Measurements from ENCODE around the gene IQSEC2. TPM values are rescaled to one million over a fixed set of nuclear protein-coding genes. Genes with fewer than 3 reads are reported as not detected.

IQSEC2 gene
- total and polyA plus RNA-seq, 2 of the 13 experiments (the other 11 are each of a cell fraction or from before 2014, with no cell fraction given): 0.13 to 0.21 TPM

- H3K27me3 ChIP-seq (ENCODE audit: control insufficient read depth in 1 of 2, insufficient read depth in 2 of 2, low read length in 2 of 2): no peaks in the 10 kb centered on the region
- intact Hi-C loops (cut with micrococcal nuclease; ENCODE audit: unreplicated experiment) (no loop called here), in situ Hi-C loops (cut with HindIII; ENCODE audit: extremely low pct_ligation_motif_present, low pct_unique_long_range_greater_than_20kb) (no loop called here)
- no peak for TF ChIP-seq ZXDC (CRISPR knock-in tag; IDR thresholded peaks at IDR 0.05)
- TF ChIP-seq SPEN (CRISPR knock-in tag; IDR thresholded peaks at IDR 0.05; ENCODE audit: low read depth): no peak
- TF ChIP-seq ZSCAN9 (CRISPR knock-in tag; IDR thresholded peaks at IDR 0.05; ENCODE audit: borderline replicate concordance): no peak
- TF ChIP-seq FIP1L1 (IDR thresholded peaks at IDR 0.05; ENCODE audit: borderline replicate concordance, insufficient read depth, low read depth, low read length): no peak
- no peak for TF ChIP-seq MIXL1 (CRISPR knock-in tag; IDR thresholded peaks at IDR 0.05)
- TF ChIP-seq TIGD3 (CRISPR knock-in tag; IDR thresholded peaks at IDR 0.05; ENCODE audit: borderline replicate concordance): no peak
- no peak for TF ChIP-seq KLF12 (CRISPR knock-in tag; IDR thresholded peaks at IDR 0.05; ENCODE audit: borderline replicate concordance)
- TF ChIP-seq ZMAT3 (CRISPR knock-in tag; conservative IDR thresholded peaks at IDR 0.05): no peak
- no peak for TF ChIP-seq ZNF350 (CRISPR knock-in tag; IDR thresholded peaks at IDR 0.05; ENCODE audit: borderline replicate concordance, low read depth)
- ATAC-seq (no peak), FAIRE-seq (no peak), DNase-seq (ENCODE audit: low spot score) (no peak)
- H3K9me3 ChIP-seq (ENCODE audit: low read length): no peaks in the 10 kb centered on the region
- no TSS peak for BruUV-seq (replicated peaks)
- no peaks in the 10 kb centered on the region for H3K36me3 ChIP-seq (replicated peaks in 1 of 2; ENCODE audit: control insufficient read depth in 1 of 2, insufficient read depth in 2 of 2, low read length in 2 of 2)
- no peak overlapping the region for H2AFZ ChIP-seq (ENCODE audit: low read length)
- POLR2A ChIA-PET: no interaction called here
- no peak overlapping the region for H3K9ac ChIP-seq (ENCODE audit: insufficient read depth, low read depth, low read length)
- 0% methylated on average over 2 of the region's 3 CpGs for WGBS (ENCODE audit: low lambda C conversion rate)
- CTCF ChIA-PET (ENCODE audit: low intra/inter-chr PET ratio, low total read pairs): no interaction called here
- no peak overlapping the region for H3K4me2 ChIP-seq (ENCODE audit: low read depth, low read length)
- H3K79me2 ChIP-seq (ENCODE audit: insufficient read depth, low read length): no peaks in the 10 kb centered on the region
- no peak overlapping the region for H3K27ac ChIP-seq (ENCODE audit: extremely low read length, insufficient read depth, low read length)
- H4K20me1 ChIP-seq (ENCODE audit: insufficient read depth, low read length): no peaks in the 10 kb centered on the region
- peaks cover 10% of the 10 kb centered on the region; the same call in 1 of the 2 replicates for H3K4me1 ChIP-seq (ENCODE audit: insufficient read depth, low read length)
- no peak overlapping the region for H3K4me3 ChIP-seq (replicated peaks in 1 of 3; ENCODE audit: insufficient read depth in 1 of 3, low read depth in 2 of 3, low read length in 3 of 3)
These were observed 10.2 kb upstream of the IQSEC2 start for GRCh38 chrX:53291596-53291995.
